ENCODE data around the gene DNAJB13.
A peak's percentile ranks its signal among the peaks of the same experiment; 100 is the strongest.
"Not testable (repeated sequence)": the region's sequence is repeated elsewhere in the genome, so short reads cannot be mapped to it uniquely, and the experiment has no call there.

DNAJB13 gene

DNA sequence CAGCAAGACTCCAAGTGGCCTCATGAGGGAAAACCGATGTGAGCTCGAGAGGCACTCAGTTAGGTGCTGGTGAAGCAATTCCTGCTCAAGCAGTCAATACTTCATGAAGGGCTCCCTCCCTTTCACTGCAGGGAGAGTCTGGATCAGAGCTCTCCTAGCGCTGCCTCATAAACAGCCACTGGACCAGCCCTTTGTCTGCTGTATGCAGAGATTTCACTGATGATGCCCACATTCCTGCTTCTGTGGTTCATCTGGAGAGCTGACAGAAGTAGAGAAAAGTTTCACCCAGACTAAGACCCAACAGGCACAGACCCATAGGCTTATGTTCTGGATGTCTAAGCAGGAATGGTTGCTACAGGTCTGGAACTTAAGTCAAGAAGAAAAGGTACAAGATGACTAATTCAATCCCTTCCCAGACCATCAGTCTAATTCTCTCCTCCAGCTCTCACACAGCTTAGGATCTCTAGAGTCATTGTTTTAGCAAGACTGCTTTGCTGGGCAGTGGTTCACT, 27.8 kb downstream of the DNAJB13 start:
- no peak for DNase-seq

DNA sequence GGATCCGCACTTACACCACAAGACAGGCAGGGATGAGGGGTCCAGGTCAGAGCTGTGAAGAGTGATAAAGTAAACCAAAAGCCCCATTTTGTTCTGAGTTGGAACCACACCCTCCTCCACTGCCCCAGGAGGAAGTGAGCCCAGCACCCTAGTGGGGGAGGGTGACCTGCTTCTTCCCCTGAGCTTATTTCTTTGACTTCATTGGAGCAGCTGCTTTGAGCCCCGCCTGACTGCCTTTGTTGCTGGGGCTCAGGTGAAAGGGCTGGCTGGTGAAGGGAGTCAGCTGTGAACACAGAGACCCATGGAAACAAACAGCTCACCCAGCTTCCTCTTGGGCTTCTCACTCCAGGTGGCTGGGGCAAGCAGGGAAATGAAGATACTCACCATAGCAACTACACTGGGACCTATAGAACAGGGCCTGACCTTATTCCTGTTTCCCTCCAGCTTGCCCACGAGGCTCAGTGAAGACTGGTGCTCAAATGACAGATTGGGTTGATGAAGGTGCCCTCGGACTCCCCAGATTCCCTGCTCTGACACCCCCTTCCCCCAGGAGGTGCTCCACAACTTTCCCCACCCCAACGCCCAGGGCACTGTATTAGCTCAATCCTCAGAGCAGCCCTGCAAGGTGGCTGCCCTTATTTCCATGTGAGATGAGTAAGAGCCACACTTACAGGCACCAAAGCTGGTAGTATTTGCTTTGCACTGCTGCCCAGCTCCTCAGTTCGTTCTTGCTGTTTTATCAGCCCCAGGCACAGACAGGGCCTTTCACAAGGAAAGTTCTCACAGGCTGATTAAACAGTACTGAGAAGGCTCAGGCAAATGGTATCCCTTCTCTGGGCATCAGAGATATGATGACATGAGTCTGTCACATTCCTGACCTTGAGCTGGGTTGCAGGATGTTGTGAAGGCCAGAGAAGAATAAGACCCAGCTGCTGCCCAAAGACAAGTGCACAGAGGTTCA, 29.5 kb downstream of the DNAJB13 start:
- peak in 1 of 2 donors; percentile 51 for DNase-seq

DNA sequence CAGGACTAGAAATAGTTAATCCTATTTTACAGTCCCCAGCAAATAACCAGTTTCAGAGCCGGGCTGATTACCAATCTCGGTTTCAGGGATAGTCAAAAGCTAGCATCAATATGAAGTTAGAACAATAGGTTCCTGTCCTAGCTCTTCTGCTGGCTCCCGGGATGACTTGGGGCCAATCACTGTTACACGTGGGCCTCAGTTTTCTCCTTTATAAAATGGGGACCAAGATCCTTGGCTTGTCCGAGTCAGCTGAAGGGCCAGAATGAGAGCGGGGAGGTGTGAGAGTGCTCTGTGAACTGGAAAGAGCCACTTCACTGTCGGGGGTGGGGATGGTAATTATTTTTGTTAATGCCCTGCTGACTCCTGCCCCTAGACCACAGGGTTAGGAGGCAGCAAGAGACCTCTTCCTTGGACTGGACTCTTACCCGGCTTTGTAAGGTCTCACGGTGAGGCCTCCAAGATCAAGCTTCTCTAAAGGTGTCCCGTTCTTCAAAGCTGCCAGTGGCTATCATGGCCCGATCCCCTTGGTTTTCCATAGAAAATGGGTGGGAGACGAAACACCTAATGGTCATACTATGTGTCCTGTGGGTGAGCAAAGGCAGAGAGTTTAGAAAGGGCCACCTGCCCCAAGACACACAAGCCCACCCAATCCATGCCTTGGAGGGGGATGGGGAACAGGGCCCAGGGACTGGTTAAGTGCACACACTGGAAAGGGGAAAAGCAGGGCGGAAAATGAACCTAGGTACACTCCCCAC, 30.4 kb downstream of the DNAJB13 start:
- DNase-seq = no peak

DNA sequence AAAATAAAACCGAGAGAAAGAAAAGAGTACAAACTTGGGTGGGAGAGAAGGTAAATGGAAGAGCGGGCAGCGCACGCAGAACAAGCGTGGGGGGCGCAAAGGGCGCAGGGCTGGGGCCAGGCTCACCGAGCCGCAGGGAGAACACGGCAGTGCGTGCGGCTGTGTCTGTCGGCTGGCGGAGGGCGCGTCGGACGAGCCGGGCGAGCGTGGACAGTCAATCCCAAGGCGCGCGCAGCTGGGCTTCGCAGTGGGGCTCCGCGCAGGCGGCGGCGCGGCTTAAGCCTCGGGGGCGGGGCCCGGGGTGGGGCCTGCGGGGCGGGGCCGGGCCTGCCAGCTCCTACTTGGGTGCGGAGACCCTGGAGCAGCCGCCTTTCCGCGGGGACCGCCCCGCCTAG, 31.8 kb downstream of the DNAJB13 start, which contains the start of gene UCP2:
Gene UCP2 (minus strand): TSS at position 249 of the 395 bp plus-strand sequence. CDS start 4,465 bp downstream, outside the sequence.
- DNase-seq = peak in 1 of 2 donors; percentile 79

DNA sequence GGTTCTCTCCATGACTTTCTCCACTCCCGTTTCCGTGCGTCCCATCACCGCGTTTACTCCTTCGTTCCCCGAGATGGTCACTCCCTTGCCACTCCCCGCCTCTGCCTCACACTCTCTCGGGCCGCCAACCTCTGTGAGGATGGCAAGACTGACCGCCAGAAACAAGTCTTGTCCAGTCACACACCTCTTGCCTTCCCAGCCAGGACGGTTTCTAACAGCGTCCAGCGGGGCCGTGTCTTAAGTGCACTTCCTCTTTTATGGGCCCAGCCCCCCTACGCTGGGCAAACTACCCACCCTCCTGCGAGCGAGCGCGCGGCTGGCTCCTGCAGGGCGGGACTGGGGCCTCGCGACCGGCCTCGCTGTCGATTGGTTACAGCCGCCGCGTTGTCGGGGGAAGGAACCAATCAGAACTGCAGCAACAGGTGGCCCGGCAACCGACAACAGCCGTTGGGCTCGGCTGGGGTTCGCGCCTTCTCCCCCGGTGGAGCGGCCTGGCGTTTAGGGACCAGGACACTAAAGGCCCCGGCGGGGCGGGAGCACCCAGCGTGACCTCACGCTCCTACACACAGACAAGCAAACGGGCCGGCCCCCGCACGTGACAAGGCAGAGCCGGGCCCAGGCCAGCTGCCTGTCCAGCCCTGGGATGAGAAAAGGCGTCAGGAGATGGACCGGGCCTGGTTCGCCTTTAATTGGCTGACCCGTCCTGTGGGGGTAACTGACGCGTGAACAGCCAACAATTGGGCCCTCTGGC, 32.3 kb downstream of the DNAJB13 start:
- peak; percentile 80 to 94 for DNase-seq

DNA sequence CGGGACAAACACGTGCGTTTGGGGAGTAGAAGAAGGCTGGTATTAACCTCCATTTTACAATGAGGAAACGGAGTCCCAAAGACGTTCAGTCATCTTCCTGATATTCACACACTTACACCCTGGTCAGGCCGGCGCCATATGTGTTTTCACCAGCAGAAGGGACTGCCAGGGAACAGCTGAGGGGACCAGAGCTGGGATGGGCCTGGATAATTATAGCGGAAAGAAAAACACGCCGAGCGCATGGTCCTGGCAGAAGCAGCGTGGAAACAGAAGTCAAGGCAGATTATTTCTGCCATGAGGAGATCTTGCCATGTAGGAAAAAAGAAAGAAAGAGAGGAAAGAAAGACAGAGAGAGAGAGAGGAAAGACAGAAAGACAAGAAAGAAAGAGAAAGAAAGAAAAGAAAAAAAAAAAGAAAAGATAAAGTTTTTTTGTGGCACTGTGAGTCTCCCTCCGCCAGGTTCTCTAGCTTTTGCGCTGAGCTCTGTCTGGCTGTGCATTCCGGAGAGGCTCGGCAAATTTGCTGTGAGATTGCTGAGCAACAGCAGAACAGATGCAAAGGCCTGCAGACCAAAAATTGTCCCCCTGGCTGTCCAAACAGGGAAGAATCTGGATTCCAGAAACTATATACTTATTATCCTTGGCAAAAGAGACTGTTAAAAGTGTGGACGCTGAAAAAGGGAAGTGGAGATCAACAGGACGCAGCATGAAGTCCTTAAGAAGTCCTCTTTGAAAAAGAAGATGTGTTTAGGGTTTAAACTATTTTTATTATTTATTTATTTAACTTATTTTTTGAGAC, 33.1 kb downstream of the DNAJB13 start:
- DNase-seq = peak in 1 of 2 donors; percentile 43

DNA sequence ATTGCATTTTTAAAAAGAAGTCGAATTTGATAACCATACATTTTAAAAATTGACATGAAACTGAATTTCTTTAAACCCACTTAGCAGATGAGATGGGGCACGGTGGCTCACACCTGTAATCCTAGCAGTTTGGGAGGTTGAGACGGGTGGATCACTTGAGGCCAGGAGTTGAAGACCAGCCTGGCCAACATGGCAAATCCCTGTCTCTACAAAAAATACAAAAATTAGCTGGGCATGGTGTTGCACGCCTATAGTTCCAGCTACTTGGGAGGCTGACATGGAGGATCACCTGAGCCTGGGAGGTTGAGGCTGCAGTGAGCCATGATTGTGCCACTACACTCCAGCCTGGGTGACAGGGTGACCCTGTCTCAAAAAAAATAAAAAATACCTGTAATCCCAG, 34.8 kb downstream of the DNAJB13 start:
- not testable (repeated sequence) for DNase-seq

DNA sequence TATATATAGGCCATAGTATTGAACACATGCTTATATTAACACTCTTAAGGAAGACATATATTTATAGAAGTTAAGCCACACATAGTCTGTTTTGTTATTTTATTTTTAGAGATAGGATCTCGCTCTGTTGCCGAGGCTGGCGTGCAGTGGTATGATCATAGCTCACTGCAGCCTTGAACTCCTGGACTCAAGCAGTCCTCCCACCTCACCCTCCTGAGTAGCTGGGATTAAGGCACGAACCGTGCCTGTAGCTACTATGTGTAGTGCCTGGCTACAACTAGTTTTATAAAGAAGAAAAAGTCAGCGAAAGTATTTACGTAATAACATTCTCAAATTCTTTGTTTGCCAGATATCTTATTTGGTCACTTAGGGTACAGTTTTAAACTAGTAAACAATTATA, 37.4 kb downstream of the DNAJB13 start:
- DNase-seq = no peak

DNA sequence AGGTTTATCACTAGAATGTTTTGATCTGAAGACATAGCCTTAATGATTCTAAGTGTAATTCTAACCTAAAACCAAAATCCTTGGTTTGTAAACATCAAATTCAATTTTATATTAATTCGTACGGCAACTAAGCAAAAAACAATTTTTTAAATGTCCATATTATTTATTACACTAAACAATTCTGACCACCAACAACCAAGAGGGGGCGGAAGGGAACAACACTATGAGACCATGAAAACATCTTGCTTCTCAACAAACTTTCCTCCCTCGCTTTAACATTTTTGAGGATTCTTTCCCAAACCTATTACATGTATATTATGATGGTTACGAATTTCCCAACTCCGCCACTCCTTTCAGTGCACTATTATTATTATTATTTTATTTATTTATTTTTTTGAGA, 38.3 kb downstream of the DNAJB13 start:
- DNase-seq = no peak

DNA sequence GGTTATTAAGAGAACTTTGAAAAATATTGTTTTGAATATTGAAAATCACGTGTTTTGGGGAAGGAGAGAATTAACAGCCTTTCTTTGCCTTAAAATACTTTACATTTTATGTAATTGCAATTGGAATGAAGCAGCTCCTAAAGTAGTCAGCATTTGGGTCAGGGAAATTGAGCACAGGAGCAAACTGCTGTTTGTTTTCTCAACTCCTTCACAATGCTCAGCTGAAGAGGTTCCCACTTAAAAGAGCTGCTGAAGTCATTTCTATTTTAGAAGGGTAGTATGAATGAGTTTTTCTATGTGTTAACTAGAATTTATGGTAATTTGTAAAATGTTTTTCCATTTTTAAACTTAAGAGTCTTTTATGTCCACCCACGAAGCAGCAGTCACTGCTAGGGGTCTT, 39.9 kb downstream of the DNAJB13 start:
- DNase-seq = no peak

DNA sequence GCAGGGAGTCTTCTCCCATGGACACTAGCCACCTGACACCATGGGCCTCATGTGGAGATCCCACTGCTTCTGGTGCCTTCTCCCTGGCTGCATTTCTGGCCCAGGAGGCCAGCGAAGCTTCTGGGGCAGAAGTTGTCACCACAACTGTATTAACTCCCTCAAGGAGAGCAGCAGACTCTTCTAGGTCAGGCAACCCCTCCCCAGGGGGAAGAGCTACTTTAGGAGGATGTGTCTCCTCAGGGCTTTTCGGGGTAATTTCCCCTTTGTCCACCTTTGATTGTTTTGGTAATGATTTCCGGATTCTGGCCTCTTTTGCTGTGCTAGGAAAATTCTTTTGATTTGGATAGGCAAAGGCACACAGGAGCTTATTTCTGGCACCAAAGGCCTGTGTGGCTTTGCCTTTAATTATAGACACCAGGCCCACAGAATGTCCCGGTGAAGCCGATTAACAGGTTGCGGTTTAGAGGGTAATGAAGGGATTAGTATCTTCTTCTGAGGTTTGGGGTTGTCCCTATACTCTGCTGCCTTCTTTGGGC, 40.7 kb downstream of the DNAJB13 start:
- DNase-seq = no peak

DNA sequence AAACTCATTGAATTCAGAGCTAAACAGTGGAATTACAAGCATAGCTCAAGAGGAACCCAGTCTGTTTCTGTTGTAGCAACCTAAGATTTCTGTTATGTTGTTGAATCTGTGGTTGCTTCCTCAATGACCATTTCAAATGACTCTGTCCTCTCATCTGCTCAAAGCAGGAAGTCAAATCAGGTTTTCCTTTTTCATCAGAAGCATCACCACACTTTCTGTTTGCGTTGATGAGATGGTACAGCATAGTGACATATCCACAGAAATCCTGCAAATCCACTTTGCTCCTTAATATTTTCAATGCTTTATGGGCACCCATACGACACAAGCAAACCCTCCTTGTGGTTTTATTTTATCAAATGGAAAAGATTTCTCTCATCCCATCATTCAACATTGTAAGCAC, 44.4 kb downstream of the DNAJB13 start:
- DNase-seq = peak in 1 of 2 donors; percentile 82

DNA sequence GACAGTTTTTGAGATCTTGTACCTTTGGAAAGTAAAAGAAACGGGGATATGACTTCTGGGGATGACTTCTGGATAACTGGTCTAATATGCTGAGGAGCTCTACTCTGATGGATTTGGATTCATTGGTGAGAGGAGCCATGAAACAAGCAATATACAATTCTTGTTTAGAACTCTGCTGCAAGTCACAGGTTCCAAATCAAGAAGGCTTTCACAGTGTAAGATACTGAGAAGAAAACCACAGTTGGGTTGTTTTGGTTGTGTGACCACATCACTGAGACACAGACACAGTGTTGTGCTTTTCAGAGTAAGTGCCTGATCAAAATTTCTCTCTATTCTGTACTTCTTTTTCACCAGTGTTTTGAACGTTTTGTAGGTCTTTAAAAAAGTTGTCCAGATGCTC, 44.9 kb downstream of the DNAJB13 start:
- no peak for DNase-seq

DNA sequence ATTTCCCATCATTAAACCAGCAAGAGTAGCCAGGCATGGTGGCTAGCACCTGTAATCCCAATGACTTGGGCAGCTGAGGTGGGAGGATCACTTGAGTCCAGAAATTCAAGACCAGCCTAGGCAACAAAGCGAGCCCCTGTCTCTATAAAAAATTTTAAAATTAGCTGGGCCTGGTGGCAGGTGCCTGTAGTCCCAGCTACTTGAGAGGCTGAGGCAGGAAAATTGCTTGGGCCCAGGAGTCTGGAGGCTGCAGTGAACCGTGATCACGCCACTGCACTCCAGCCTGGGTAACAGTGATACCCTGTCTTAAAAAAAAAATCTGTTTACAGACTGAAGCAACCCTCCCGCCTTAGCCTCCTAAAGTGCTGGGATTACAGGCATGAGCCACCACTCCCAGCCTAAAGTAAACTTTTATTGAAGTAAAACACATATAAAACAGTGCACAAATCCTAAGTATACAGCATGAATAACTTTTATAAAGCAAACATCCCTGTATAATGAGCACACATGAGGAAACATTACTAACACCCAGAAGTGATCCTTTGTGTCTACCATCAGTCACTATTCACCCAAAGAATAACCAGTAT, 45.4 kb downstream of the DNAJB13 start:
- DNase-seq = no peak

DNA sequence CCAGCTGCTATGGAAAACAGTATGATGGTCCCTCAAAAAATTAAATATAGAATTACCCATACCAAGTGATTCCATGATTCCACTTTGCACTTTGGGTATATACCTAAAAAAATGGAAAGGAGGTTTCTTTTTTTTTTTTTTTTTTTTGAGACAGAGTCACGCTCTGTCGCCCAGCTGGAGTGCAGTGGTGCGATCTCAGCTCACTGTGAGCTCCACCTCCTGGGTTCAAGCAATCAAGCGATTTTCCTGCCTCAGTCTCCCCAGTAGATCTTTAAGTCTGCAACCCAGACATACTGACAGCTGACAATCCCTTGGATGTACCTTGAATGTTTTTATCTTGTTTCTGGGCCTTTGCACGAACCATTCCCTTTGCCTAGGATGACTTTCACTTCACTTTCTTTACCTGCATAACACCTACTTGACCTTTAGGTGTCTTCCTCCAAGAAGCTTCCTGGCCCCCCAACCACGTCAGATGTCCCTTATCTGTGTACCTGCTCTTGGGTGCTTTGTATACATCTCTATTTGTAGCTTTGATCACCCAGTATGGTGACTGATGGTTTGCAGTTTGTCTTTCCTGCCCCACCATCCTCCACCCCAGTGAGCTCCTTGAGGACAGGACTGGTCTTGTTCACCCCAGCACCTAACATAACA, 46.4 kb downstream of the DNAJB13 start:
- no peak for DNase-seq

DNA sequence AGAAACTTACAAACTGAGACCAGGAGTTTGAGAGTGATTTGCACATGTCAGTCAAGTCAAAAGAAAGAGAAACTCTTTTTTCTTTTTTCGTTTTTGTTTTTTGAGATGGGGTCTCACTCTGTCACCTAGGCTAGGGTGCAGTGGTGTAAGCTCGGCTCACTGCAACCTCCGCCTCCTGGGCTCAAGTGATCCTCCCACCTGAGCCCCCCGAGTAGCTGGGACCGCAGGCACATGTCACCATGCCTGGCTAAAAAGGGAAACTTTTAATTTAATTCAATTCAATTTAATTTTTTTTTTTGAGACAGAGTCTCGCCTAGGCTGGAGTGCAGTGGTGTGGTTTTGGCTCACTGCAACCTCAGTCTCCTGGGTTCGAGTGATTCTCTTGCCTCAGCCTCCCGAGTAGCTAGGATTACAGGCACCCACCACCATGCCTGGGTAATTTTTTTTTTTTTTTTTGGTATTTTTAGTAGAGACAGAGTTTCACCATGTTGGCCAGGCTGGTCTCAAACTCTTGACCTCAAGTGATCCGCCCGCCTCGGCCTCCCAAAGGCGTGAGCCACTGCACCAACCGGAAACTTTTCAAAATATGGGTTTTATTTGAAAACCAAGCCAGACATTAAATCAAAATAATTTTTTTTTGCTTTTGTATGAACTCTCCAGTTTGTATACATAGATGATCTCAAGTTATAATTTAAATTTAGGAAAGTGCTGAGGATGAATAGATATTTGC, 48.2 kb downstream of the DNAJB13 start:
- no peak for DNase-seq

DNA sequence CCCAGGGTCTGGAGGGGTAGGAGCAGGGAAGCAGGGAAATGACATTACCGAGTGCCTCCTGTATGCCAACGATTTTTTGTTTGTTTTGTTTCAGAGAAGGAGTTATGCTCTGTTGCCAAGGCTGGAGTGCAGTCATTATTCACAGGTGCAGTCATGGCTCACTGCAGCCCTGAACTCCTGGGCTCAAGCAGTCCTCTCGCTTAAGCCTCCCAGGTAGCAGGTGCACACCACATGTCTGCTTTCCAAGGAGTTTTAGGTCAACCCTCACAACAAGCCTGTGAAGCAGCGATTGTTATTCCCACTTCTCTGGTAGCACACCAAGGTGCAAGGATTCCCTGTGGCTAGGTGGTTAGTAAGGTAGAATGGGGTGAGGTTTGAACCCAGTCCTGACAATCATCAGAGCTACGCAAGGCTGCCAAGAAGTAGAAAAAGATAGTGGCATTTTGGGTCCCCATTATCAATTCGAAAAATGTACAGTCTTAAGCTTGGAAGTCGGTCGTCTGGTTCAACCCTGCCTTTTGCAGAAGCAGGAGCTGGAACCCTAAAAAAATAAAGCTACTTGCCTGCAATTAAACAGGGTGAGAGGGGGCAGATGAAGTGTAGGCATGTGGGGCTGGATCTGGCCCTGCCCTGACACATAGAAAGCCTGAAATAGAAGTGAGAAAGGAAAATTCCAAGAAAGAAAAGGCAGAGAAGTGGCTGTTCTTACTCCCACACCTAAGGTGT, 48.9 kb downstream of the DNAJB13 start:
- no peak for DNase-seq

DNA sequence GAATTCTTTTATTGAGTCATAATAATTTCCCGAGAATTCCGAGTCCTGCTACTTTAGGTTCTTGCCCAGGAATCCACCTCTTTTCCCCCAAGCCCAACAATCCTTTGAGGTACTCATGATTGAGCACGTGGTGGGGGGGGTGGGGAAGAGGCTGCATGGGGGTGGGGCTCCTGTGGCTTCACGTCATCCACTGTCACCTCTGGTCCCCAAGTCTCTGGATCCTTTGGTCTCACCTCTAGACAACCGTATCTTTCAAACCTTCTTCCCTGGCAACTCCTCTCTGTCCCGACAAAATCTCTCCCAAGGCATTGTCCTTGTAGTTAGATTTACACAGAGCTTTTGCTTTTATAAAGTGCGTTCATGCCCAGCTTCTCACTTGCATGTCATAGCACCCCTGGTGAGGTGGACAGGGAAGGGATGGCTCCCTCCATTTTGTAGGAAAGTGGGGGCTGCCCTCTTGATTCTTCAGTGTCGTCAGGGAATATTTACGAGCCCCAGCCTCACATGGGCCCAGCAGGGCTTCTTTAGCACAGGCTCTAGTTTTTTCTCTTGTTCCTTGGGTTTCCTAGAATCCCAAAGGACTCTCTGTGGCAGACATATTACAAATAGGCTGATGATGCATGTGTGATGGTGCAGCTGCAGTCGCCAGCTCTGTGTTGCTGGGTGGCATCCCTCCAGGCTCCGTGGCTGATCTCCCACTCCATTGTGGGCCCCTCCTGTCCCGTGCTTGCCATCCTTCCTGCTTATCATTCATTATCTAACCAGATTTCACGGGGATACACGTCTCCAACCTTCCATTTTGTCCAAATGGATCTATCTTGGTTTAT, 49.7 kb downstream of the DNAJB13 start:
- no peak for DNase-seq

Data from bone marrow (tissue), 2 donors.